ENCODE results near the gene CCT6A.
A peak's percentile ranks its signal among the peaks of the same experiment; 100 is the strongest.
"Not testable (repeated sequence)": the region's sequence is repeated elsewhere in the genome, so short reads cannot be mapped to it uniquely, and the experiment has no call there.

The CCT6A gene

DNA sequence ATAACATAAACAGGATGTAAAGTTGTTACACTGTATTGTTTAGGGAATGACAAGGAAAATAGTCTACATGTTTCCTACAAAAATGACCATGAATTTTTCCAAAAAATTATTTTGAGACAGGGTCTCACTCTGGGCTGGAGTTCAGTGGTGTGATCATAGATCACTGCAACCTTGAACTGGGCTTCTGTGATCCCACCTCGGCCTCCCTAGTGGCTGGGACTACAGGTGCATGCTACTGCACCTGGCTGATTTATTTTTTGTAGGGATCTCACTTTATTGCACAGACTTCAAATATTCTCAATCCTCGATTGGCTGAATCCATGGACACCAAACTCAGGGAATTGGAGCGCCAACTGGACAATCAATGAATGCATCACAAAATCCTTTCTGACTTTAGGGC lies 48.1 kb downstream of the CCT6A start:
- no peak for DNase-seq (ENCODE audit: low spot score)

DNA sequence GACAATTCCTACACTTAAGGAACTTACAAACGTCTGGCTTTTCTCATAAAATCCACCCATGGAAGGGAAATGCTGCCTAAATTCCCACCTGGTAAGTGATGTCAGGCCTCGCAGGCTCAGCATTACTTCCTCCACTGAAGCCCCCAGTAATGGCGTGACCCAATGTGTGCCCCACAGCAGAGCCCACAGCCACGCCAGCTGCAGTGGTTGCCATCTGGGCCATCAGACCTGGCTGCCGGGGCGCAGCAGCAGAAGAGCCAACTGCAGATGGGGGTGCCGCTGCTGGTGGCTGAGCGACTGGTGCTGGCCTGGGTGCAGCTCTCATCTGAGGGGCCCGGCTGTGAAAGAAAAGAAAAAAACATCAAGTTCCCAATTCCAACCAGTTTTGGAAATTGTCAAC lies 52.6 kb downstream of the CCT6A start:
- DNase-seq (ENCODE audit: low spot score), result not testable (repeated sequence)

DNA sequence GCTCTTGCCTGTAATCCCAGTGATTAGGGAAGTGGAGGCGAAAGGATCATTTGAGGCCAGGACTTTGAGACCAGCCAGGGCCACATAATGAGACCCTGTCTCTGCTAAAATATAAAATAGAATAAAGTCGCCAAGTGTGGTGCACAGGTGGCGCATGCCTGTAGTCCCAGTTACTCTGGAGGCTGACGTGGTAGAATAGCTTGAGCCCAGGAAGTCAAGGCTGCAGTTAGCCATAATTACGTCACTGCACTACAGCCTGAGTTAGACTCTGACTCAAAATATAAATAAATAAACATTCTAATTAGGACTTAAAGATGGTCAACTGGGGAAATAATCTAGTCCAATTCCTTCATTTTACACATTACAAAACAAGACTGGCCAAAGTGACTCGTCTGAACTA lies 53.9 kb downstream of the CCT6A start:
- DNase-seq (ENCODE audit: low spot score), result peak; percentile 78

GRCh38 chr7:56106108-56107073 lies 54.8 kb downstream of the CCT6A start, which contains the start of gene CHCHD2:
Gene CHCHD2, minus strand, starts transcription at chr7:56106476. Its CDS starts 63 bp downstream, at chr7:56106413.
- DNase-seq (ENCODE audit: low spot score), result peak; percentile 99

GRCh38 chr7:56107954-56108258 lies 56.3 kb downstream of the CCT6A start:
- no peak for DNase-seq (ENCODE audit: low spot score)

- DNase-seq (ENCODE audit: low spot score), result peak; percentile 73
Measured at GRCh38 chr7:56110611-56111010, 59.0 kb downstream of the CCT6A start.

- DNase-seq (ENCODE audit: low spot score), result not testable (repeated sequence)
Measured at GRCh38 chr7:56112244-56112643, 60.7 kb downstream of the CCT6A start.
